GM12878 (cell line): ENCODE results near the gene KRTAP10-6. TPM values are rescaled to one million over a fixed set of nuclear protein-coding genes. Genes with fewer than 3 reads are reported as not detected.

Experiments
- ATAC-seq: fragments of 200-7000 bp; cut with Tn5 transposase; 3 replicates; pipeline ENCODE4 v1.9.1; 2020; ENCODE audit warnings: mild to moderate bottlenecking, moderate library complexity
- BruUV-seq: library from RNA; stranded (reverse); fragments of 400-500 nt; replicated peaks from 2 replicates; lab custom pipeline; 2021; lab: Mats Ljungman, UMichigan
- CTCF ChIA-PET: fragments of 300-600 bp; sonication (Branson Sonifier 250); formaldehyde crosslinking; extraction: SDS; loops from one replicate; lab custom pipeline; 2021; ENCODE audit warnings: inconsistent platforms; lab: Yijun Ruan, JAX
- POLR2A ChIA-PET: fragments of 350-600 bp; formaldehyde crosslinking; extraction: SDS; loops from one replicate; lab custom pipeline; 2021; ENCODE audit warnings: inconsistent platforms; lab: Charles Lee
- RAD21 ChIA-PET: fragments of 300-600 bp; sonication (Branson Sonifier 250); formaldehyde crosslinking; loops from one replicate; lab custom pipeline; 2023; ENCODE audit warnings: antibody characterized with exemption; ENCODE audit not compliant: unreplicated experiment; lab: Charles Lee
- SMC1A ChIA-PET: fragments of 300-600 bp; sonication (Branson Sonifier 250); formaldehyde crosslinking; loops from one replicate; lab custom pipeline; 2023; ENCODE audit not compliant: unreplicated experiment, uncharacterized antibody; lab: Charles Lee
- DNase-seq: peaks from one replicate; pipeline ENCODE4 v3.0.0-alpha.2; 2011; ENCODE audit warnings: low read depth, low spot score
- FAIRE-seq: peaks from 3 replicates; lab custom pipeline; 2011; peaks lifted over from hg19 to GRCh38; lab: Jason Lieb, UNC
- H2AFZ ChIP-seq: 2 replicates; pipeline ENCODE4 v1.6.0; 2011; ENCODE audit warnings: low read depth, low read length, control low read depth; ENCODE audit not compliant: control insufficient read depth
- H3K27ac ChIP-seq: 2 replicates; pipeline ENCODE4 v1.5.1; 2011; ENCODE audit warnings: control low read depth; ENCODE audit not compliant: control insufficient read depth, insufficient read depth
- H3K27me3 ChIP-seq, 2 experiments: replicated peaks in 1 of 2; 2 replicates each; pipeline versions ENCODE4 v1.6.0 to v1.6.1; 2011; ENCODE audit warnings: low read length in 1 of 2; ENCODE audit not compliant: control insufficient read depth in 2 of 2, insufficient read depth in 2 of 2
- H3K36me3 ChIP-seq, 2 experiments: 2 replicates each; pipeline ENCODE4 v1.5.1; 2011; ENCODE audit warnings: low read length in 1 of 2; ENCODE audit not compliant: control insufficient read depth in 2 of 2, insufficient read depth in 2 of 2
- H3K4me1 ChIP-seq: 2 replicates; pipeline ENCODE4 v1.6.1; 2011; ENCODE audit warnings: mild to moderate bottlenecking, low read length, moderate library complexity, mixed read lengths; ENCODE audit not compliant: control insufficient read depth, insufficient read depth
- H3K4me2 ChIP-seq: 2 replicates; pipeline ENCODE4 v1.6.0; 2011; ENCODE audit warnings: control low read depth; ENCODE audit not compliant: control insufficient read depth, insufficient read depth
- H3K4me3 ChIP-seq: fragments of 200-600 bp; sonication (generic); 2 replicates; pipeline ENCODE4 v1.5.1; 2016
- H3K79me2 ChIP-seq: 2 replicates; pipeline ENCODE4 v1.6.0; 2011; ENCODE audit warnings: low read length; ENCODE audit not compliant: control insufficient read depth, insufficient read depth
- H3K9ac ChIP-seq: 2 replicates; pipeline ENCODE4 v1.8.0; 2011; ENCODE audit warnings: low read length, control low read depth, mixed read lengths; ENCODE audit not compliant: control insufficient read depth, insufficient read depth
- H3K9me3 ChIP-seq: replicated peaks from 3 replicates; pipeline ENCODE4 v1.5.1; 2011; ENCODE audit warnings: mild to moderate bottlenecking, low read length; ENCODE audit not compliant: control insufficient read depth, insufficient read depth
- H4K20me1 ChIP-seq: 2 replicates; pipeline ENCODE4 v1.6.0; 2011; ENCODE audit not compliant: control insufficient read depth, insufficient read depth
- CBFB ChIP-seq: IDR thresholded peaks from 2 replicates; pipeline ENCODE4 v1.6.1; 2016; ENCODE audit warnings: antibody characterized with exemption, low read depth
- CHD1 ChIP-seq: IDR thresholded peaks from 2 replicates; pipeline ENCODE4 v1.6.1; 2012; ENCODE audit warnings: low read depth, low read length, improper control_type of control experiment
- EGR1 ChIP-seq, 2 experiments: IDR thresholded peaks; 1 replicate in 1 of 2; 2 replicates in 1 of 2; pipeline ENCODE4 v1.6.1; 2011 to 2012; ENCODE audit warnings: low read depth in 2 of 2, low read length in 2 of 2, borderline replicate concordance in 1 of 2, mild to moderate bottlenecking in 1 of 2, moderate library complexity in 1 of 2
- HDGF ChIP-seq: fragments of 450-650 bp; IDR thresholded peaks from 2 replicates; pipeline ENCODE4 v1.6.1; 2016; ENCODE audit warnings: antibody characterized with exemption
- JUND ChIP-seq: IDR thresholded peaks from 2 replicates; pipeline ENCODE4 v1.6.1; 2012; ENCODE audit warnings: low read depth, mild to moderate bottlenecking, low read length, improper control_type of control experiment, moderate library complexity
- KDM1A ChIP-seq: fragments of 200-600 bp; sonication (generic); IDR thresholded peaks from 2 replicates; pipeline ENCODE4 v1.6.1; 2016; ENCODE audit warnings: borderline replicate concordance
- LARP7 ChIP-seq: fragments of 450-650 bp; IDR thresholded peaks from 2 replicates; pipeline ENCODE4 v1.6.1; 2017; ENCODE audit warnings: mild to moderate bottlenecking
- STAT1 ChIP-seq: fragments of 450-650 bp; conservative IDR thresholded peaks from 2 replicates; pipeline ENCODE4 v1.6.1; 2014; ENCODE audit warnings: antibody characterized with exemption, mild to moderate bottlenecking
- WGBS: methylation state at CpG from one replicate; pipeline ENCODE4 v1.1.6; 2016; ENCODE audit warnings: low lambda C conversion rate; ENCODE audit not compliant: insufficient replicate concordance, insufficient coverage; ENCODE audit errors: missing lambda C conversion rate; 5-methylcytosine and 5-hydroxymethylcytosine counted together
- in situ Hi-C: fragments of 300-500 bp; cut with MboI; formaldehyde crosslinking; loops from 9 replicates; pipeline ENCODE4 v1.14.3; 2018; ENCODE audit warnings: mixed read lengths
- intact Hi-C: fragments of 100-400 bp; cut with micrococcal nuclease; formaldehyde crosslinking; loops from one replicate; pipeline ENCODE4 v1.14.2; 2022; ENCODE audit not compliant: unreplicated experiment
- polyA plus RNA-seq, 11 experiments: library from polyadenylated mRNA; depleted of rRNA in 4 of 11; unstranded in 6 of 11; stranded (reverse) in 5 of 11; fragments of >200 nt; fragmentation: Nextera tagmentation in 4 of 11; fragmentation: Illumina TruSeq in 1 of 11; extraction: Ambion mirVana in 4 of 11; extraction: Trizol in 1 of 11; gene quantifications; 1 replicate in 1 of 11; 2 replicates in 10 of 11; pipeline versions ENCODE4 v1.2.1 to v1.2.3, GENCODE V29; 2011 to 2016; ENCODE audit warnings: inconsistent platforms in 2 of 11, missing spikeins in 2 of 11, low read depth in 1 of 11
- total RNA-seq, 4 experiments: library from RNA; depleted of rRNA in 3 of 4; stranded (reverse); fragments of >200 nt in 3 of 4; fragmentation: Illumina TruSeq in 1 of 4; extraction: Trizol in 1 of 4; gene quantifications; 2 replicates each; pipeline versions ENCODE4 v1.2.1 to v1.2.3, GENCODE V29; 2013 to 2021
- TF ChIP-seq, protein P1 (sequence below): IDR thresholded peaks from 2 replicates; pipeline ENCODE4 v1.6.1; 2012; ENCODE audit warnings: low read depth, low read length, improper control_type of control experiment
- TF ChIP-seq, protein P2 (sequence below): IDR thresholded peaks from 2 replicates; pipeline ENCODE4 v1.6.1; 2012; ENCODE audit warnings: low read depth, low read length, improper control_type of control experiment
- TF ChIP-seq, protein P3 (sequence below): IDR thresholded peaks from 2 replicates; pipeline ENCODE4 v1.6.1; 2011; ENCODE audit warnings: low read depth, low read length, improper control_type of control experiment, borderline replicate concordance
- TF ChIP-seq, protein P4 (sequence below): IDR thresholded peaks from 2 replicates; pipeline ENCODE4 v1.6.1; 2012; ENCODE audit warnings: low read depth, low read length, improper control_type of control experiment

KRTAP10-6 gene
- total and polyA plus RNA-seq, 10 of the 15 experiments (the other 5 are each of a cell fraction or from before 2014, with no cell fraction given), result not detected

DNA sequence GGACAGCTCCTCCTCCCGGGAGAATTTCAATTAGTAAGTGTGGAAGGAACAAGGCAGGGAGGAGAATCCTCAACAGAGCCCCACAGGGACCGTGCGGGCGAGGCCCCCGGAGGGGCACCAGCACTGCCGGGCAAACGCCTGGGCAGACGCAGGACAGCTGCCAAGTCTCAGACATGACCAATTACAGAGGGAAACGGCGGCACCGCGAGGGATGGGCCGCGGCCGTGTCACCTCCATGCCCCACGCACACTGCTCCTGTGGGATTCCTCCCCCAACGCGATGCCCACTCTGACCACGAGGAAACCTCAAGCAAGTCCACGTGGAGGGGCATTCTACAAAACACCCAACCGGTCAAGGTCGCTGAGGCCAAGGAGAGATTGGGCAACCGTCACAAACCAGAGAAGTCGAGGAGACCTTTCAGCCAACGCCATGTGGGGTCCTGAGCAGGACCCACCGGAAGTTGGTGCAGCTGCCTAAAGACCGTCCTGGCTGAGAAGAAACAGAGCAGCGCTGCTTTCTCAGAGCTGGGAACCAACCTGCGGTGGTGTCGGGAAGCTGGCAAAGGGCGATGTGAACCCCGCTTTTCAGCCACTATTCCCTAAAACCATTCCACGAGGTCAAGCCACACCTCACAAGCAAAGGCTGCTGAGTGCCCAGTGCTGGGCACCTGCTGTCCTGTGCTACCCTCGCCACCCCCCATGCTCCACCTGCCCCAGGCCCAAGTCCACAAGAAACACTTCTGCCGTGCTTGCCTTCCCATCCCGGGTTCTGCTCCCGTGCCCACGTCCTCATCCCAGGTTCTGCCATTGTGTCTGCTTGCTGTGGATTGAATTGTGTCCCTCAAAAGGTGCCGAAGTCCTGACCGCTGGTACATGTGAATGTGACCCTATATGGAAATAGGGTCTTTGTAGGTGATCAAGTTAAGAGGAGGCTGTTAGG, 20.2 kb downstream of the KRTAP10-6 start:
- WGBS, result 64% methylated on average over 37 of the region's 40 CpGs
- SMC1A ChIA-PET, result no interaction called here
- no peaks in the 10 kb centered on the region for H4K20me1 ChIP-seq
- H3K79me2 ChIP-seq, result no peaks in the 10 kb centered on the region
- no peaks in the 10 kb centered on the region for H3K4me1 ChIP-seq
- no peak overlapping the region for H3K27ac ChIP-seq
- RAD21 ChIA-PET, result no interaction called here
- TF ChIP-seq EGR1 (IDR thresholded peaks at IDR 0.05; ENCODE audit: borderline replicate concordance in 1 of 2, low read depth in 2 of 2, low read length in 2 of 2) (no peak), KDM1A (no peak), HDGF (no peak)
- TF ChIP-seq, protein P1, sequence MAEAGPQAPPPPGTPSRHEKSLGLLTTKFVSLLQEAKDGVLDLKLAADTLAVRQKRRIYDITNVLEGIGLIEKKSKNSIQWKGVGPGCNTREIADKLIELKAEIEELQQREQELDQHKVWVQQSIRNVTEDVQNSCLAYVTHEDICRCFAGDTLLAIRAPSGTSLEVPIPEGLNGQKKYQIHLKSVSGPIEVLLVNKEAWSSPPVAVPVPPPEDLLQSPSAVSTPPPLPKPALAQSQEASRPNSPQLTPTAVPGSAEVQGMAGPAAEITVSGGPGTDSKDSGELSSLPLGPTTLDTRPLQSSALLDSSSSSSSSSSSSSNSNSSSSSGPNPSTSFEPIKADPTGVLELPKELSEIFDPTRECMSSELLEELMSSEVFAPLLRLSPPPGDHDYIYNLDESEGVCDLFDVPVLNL, result no peak
- H2AFZ ChIP-seq, result no peak overlapping the region
- POLR2A ChIA-PET, result no interaction called here
- no peaks in the 10 kb centered on the region for H3K36me3 ChIP-seq
- BruUV-seq, result no TSS peak
- no peaks in the 10 kb centered on the region; the same call in 2 of the 3 replicates for H3K9me3 ChIP-seq
- H3K9ac ChIP-seq, result no peak overlapping the region
- no peak overlapping the region for H3K4me3 ChIP-seq
- DNase-seq (no peak), FAIRE-seq (no peak), ATAC-seq (no peak)
- CTCF ChIA-PET, result no interaction called here
- no peaks in the 10 kb centered on the region for H3K27me3 ChIP-seq
- in situ Hi-C loops (no loop called here), intact Hi-C loops (no loop called here)
- no peak overlapping the region for H3K4me2 ChIP-seq

DNA sequence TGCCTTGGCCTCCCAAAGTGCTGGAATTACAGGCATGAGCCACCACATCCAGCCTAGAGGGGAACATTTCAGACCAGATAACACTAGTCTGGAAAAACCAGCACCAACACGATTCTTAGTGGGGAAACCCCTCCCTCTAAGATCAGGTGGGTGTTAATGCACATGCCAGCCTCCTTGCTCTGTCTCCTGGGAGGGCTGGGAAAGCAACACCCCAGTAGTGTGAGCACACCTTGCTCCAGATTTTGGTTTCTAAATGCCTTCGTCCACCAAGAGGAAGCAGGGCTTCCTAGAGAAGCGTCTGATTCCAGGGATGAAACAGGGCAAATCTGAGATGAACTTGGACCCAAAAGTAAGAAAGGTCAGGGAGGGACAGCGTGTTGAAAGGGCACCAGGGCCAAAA, 21.0 kb downstream of the KRTAP10-6 start:
- no peaks in the 10 kb centered on the region for H4K20me1 ChIP-seq
- intact Hi-C loops, result no loop called here
- no peak overlapping the region for H3K9ac ChIP-seq
- in situ Hi-C loops, result no loop called here
- no peaks in the 10 kb centered on the region for H3K4me1 ChIP-seq
- H3K4me2 ChIP-seq, result no peak overlapping the region
- FAIRE-seq (no peak), ATAC-seq (no peak), DNase-seq (no peak)
- no peak overlapping the region for H3K27ac ChIP-seq
- no peaks in the 10 kb centered on the region for H3K36me3 ChIP-seq
- no peak overlapping the region for H2AFZ ChIP-seq
- no peaks in the 10 kb centered on the region for H3K27me3 ChIP-seq
- no peak overlapping the region for H3K4me3 ChIP-seq
- SMC1A ChIA-PET, result no interaction called here
- RAD21 ChIA-PET, result no interaction called here
- 15% methylated on average over 4 of the region's 4 CpGs for WGBS
- POLR2A ChIA-PET, result no interaction called here
- CTCF ChIA-PET, result no interaction called here
- no peaks in the 10 kb centered on the region for H3K79me2 ChIP-seq
- no peaks in the 10 kb centered on the region; the same call in 2 of the 3 replicates for H3K9me3 ChIP-seq
- no TSS peak for BruUV-seq
- TF ChIP-seq CHD1, result no peak
- TF ChIP-seq, protein P2, sequence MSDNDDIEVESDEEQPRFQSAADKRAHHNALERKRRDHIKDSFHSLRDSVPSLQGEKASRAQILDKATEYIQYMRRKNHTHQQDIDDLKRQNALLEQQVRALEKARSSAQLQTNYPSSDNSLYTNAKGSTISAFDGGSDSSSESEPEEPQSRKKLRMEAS, result no peak
- TF ChIP-seq, protein P3, sequence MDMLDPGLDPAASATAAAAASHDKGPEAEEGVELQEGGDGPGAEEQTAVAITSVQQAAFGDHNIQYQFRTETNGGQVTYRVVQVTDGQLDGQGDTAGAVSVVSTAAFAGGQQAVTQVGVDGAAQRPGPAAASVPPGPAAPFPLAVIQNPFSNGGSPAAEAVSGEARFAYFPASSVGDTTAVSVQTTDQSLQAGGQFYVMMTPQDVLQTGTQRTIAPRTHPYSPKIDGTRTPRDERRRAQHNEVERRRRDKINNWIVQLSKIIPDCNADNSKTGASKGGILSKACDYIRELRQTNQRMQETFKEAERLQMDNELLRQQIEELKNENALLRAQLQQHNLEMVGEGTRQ, result no peak
- no peak for TF ChIP-seq STAT1
- TF ChIP-seq, protein P4, sequence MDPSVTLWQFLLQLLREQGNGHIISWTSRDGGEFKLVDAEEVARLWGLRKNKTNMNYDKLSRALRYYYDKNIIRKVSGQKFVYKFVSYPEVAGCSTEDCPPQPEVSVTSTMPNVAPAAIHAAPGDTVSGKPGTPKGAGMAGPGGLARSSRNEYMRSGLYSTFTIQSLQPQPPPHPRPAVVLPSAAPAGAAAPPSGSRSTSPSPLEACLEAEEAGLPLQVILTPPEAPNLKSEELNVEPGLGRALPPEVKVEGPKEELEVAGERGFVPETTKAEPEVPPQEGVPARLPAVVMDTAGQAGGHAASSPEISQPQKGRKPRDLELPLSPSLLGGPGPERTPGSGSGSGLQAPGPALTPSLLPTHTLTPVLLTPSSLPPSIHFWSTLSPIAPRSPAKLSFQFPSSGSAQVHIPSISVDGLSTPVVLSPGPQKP, result no peak
- TF ChIP-seq JUND, result no peak
- TF ChIP-seq CBFB, result no peak
- TF ChIP-seq LARP7, result no peak
